Gastrocnemius medialis (tissue), 4 donors: ENCODE measurements around the gene AGTPBP1. TPM values are rescaled to one million over a fixed set of nuclear protein-coding genes. Genes with fewer than 3 reads are reported as not detected.

Source experiments
- ATAC-seq, 2 donors: fragments of 150-250 bp; one replicate each; pipeline ENCODE4 v1.9.1; 2016
- DNase-seq, 2 donors: peaks; one replicate each; pipeline ENCODE4 v3.0.0-alpha.2; 2019
- H3K27ac ChIP-seq, 4 donors: fragments of 200-600 bp; sonication (generic); 1 replicate in 1 of 4; 2 replicates in 3 of 4; pipeline ENCODE4 v1.5.1; 2016 to 2018; ENCODE audit warnings: mild to moderate bottlenecking in 2 of 4, moderate library complexity in 1 of 4
- H3K27me3 ChIP-seq, 3 donors: fragments of 200-600 bp; sonication (generic) in 2 of 3; 1 replicate in 1 of 3; 2 replicates in 2 of 3; pipeline versions ENCODE4 v1.5.1 to v1.6.0; 2016 to 2019; ENCODE audit warnings: mild to moderate bottlenecking in 1 of 3, moderate library complexity in 1 of 3
- H3K36me3 ChIP-seq, 2 donors: fragments of 200-600 bp; sonication (generic) in 1 of 2; one replicate each; pipeline ENCODE4 v1.5.1; 2017 to 2018
- H3K4me1 ChIP-seq, 2 donors: fragments of 200-600 bp; sonication (generic) in 1 of 2; one replicate each; pipeline ENCODE4 v1.5.1; 2016 to 2017; ENCODE audit warnings: mild to moderate bottlenecking in 2 of 2
- H3K4me3 ChIP-seq, 4 donors: fragments of 200-600 bp; sonication (generic) in 3 of 4; 1 replicate in 1 of 4; 2 replicates in 3 of 4; pipeline ENCODE4 v1.5.1; 2016 to 2019; ENCODE audit warnings: mild to moderate bottlenecking in 2 of 4
- H3K9me3 ChIP-seq, 3 donors: fragments of 200-600 bp; sonication (generic) in 2 of 3; 1 replicate in 1 of 3; 2 replicates in 2 of 3; pipeline ENCODE4 v1.5.1; 2016 to 2019
- POLR2A ChIP-seq, 2 donors: fragments of 450-650 bp; IDR thresholded peaks; one replicate each; pipeline ENCODE4 v1.6.1; 2017; ENCODE audit warnings: antibody characterized with exemption in 2 of 2, mild to moderate bottlenecking in 2 of 2, moderate library complexity in 2 of 2
- in situ Hi-C, 4 donors: fragments of 200-750 bp; cut with MboI; loops; one replicate each; pipeline versions ENCODE4 v1.15.0 to v1.8.0; 2017; ENCODE audit warnings: low sequenced_read_pairs in 4 of 4
- intact Hi-C: fragments of 100-400 bp; cut with DNase I; formaldehyde crosslinking; loops from one replicate; pipeline ENCODE4 v1.15.1; 2023; ENCODE audit warnings: low total_unique reads
- total RNA-seq, 4 donors: library from RNA; depleted of rRNA; stranded (reverse); fragments of >200 nt; gene quantifications; one replicate each; pipeline versions ENCODE4 v1.1.0 to v1.2.3, GENCODE V29; 2016
- TF ChIP-seq, protein P1 (sequence below), 5 experiments: fragments of 450-650 bp in 3 of 5; fragments of 200-600 bp in 2 of 5; sonication (generic) in 2 of 5; IDR thresholded peaks in 4 of 5; conservative IDR thresholded peaks in 1 of 5; 1 replicate in 4 of 5; 2 replicates in 1 of 5; pipeline ENCODE4 v1.5.1; 2016 to 2019; ENCODE audit warnings: antibody characterized with exemption in 5 of 5, mild to moderate bottlenecking in 3 of 5, moderate library complexity in 3 of 5

The AGTPBP1 gene
- total RNA-seq, 4 donors from 2014 or later = 24.4 to 39.7 (median 31.8) TPM

- Histone ChIP-seq H3K4me1 (peaks cover 0 to under 1% of the 10 kb centered on the region in 2 donors), H3K36me3 (peaks cover 0 to 7% of the 10 kb centered on the region in 2 donors), H3K9me3 (no peaks in the 10 kb centered on the region), H3K4me3 (no peak overlapping the region), H3K27ac (no peak overlapping the region), H3K27me3 (no peaks in the 10 kb centered on the region)
- TF ChIP-seq POLR2A (IDR thresholded peaks at IDR 0.05) = no peak
- TF ChIP-seq, protein P1, sequence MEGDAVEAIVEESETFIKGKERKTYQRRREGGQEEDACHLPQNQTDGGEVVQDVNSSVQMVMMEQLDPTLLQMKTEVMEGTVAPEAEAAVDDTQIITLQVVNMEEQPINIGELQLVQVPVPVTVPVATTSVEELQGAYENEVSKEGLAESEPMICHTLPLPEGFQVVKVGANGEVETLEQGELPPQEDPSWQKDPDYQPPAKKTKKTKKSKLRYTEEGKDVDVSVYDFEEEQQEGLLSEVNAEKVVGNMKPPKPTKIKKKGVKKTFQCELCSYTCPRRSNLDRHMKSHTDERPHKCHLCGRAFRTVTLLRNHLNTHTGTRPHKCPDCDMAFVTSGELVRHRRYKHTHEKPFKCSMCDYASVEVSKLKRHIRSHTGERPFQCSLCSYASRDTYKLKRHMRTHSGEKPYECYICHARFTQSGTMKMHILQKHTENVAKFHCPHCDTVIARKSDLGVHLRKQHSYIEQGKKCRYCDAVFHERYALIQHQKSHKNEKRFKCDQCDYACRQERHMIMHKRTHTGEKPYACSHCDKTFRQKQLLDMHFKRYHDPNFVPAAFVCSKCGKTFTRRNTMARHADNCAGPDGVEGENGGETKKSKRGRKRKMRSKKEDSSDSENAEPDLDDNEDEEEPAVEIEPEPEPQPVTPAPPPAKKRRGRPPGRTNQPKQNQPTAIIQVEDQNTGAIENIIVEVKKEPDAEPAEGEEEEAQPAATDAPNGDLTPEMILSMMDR (IDR thresholded peaks at IDR 0.05 in 4 of 5, conservative IDR thresholded peaks at IDR 0.05 in 1 of 5) = no peak
- no peak for DNase-seq
- ATAC-seq = no peak
- in situ Hi-C loops (no loop called here), intact Hi-C loops (no loop called here)
Observed at GRCh38 chr9:85645909-85646627, 95.7 kb downstream of the AGTPBP1 start.

DNA sequence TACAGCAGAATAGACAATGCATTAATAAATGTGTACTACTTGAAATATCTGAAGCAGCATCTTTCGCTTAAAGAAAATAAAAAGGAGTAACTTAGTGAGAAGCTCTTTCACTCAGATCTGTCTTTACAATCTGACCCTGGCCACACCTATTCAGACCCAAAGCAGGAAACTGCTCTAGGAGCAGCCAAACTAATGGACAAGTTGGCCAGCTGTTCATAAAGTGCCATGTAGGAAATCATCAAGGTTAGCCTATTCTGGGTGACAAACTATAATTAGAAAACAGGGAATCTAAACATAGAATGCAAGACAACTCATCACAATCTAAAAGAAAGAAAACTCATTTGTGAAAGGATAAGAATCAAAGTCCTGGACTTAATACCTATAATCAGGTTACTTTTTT lies 101.3 kb downstream of the AGTPBP1 start:
- Histone ChIP-seq H3K36me3 (peaks cover 0 to 7% of the 10 kb centered on the region in 2 donors), H3K4me1 (peaks cover 0 to 11% of the 10 kb centered on the region in 2 donors), H3K27me3 (no peaks in the 10 kb centered on the region), H3K9me3 (no peaks in the 10 kb centered on the region), H3K27ac (no peak overlapping the region), H3K4me3 (no peak overlapping the region)
- in situ Hi-C loops = no loop called here
- DNase-seq (no peak), ATAC-seq (peak in 1 of 2 donors; percentile 50)
- TF ChIP-seq, protein P1 (IDR thresholded peaks at IDR 0.05 in 4 of 5, conservative IDR thresholded peaks at IDR 0.05 in 1 of 5) = no peak
- no peak for TF ChIP-seq POLR2A (IDR thresholded peaks at IDR 0.05)
- intact Hi-C loops = no loop called here

DNA sequence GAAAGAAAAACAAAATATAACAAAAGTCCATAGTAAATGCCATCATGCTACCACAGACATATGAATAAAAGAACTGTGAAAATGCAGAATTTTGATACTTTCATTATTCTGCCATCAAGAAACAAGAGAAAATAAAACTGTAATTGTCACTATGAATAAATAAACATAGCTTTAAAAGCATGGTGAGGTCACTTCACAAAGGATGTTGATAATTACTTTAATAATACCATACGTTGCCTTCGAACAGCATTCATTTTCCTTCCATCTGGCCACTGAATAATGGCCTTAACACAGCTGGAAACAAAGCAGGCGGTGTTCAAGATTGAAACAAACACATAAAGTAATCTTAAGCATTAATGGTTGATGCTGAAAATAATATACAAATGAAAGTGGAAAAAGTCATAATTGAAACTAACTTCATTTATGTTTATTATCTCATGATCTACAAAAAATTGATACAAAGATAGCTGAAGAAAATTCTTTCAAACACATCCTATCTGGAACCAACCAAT lies 102.0 kb downstream of the AGTPBP1 start:
- intact Hi-C loops (no loop called here), in situ Hi-C loops (no loop called here)
- Histone ChIP-seq H3K4me1 (peaks cover 0 to 11% of the 10 kb centered on the region in 2 donors), H3K27ac (no peak overlapping the region), H3K27me3 (no peaks in the 10 kb centered on the region), H3K4me3 (no peak overlapping the region), H3K9me3 (no peaks in the 10 kb centered on the region), H3K36me3 (peaks cover 0 to 7% of the 10 kb centered on the region in 2 donors)
- no peak for ATAC-seq
- no peak for DNase-seq
- TF ChIP-seq POLR2A (IDR thresholded peaks at IDR 0.05) = no peak
- TF ChIP-seq, protein P1 (IDR thresholded peaks at IDR 0.05 in 4 of 5, conservative IDR thresholded peaks at IDR 0.05 in 1 of 5) = no peak

DNA sequence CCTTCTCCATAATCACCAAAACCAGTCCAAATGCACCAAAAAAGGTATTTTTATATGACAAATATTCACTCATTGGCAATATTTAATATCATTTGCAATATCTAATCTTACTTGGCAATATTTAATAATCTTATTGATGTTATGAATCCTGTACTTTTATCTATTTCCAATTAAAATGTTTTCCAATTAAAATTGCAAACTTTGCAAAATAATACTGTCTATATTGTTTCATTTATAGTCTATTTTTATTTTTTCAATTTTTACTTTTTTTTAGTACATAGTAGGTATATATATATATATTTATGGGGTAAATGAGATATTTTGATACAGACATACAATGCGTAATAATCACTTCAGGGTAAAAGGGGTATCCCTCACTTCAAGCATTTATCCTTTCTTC lies 109.9 kb downstream of the AGTPBP1 start:
- Histone ChIP-seq H3K4me3 (no peak overlapping the region), H3K4me1 (no peaks in the 10 kb centered on the region), H3K9me3 (no peaks in the 10 kb centered on the region), H3K27me3 (no peaks in the 10 kb centered on the region), H3K36me3 (no peaks in the 10 kb centered on the region), H3K27ac (no peak overlapping the region)
- TF ChIP-seq, protein P1 (IDR thresholded peaks at IDR 0.05 in 4 of 5, conservative IDR thresholded peaks at IDR 0.05 in 1 of 5) = no peak
- no peak for TF ChIP-seq POLR2A (IDR thresholded peaks at IDR 0.05)
- in situ Hi-C loops = no loop called here
- DNase-seq = no peak
- intact Hi-C loops = no loop called here
- ATAC-seq = no peak
